ENCODE results near the gene CMTR1.

DNA sequence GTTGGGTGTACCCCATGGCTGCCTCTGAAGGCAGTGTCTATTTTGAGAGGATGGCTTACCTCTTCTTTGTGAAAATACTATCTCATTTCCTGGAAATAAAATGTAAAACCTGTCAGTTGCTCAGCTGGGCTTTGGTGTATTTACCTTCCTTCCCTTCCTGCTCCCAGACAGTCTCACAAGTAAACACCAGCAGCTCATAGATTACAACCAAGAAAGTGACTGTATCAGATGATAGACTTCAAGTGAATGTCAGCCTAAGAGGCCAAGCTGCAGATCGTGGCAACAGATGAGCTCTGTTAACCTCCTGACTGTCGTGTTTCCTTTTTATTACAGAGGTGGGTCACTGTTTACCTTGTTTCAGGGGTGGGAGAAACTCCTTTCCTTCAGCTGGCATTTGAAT lies 41.9 kb upstream of the CMTR1 start:
- TF ChIP-seq CTCF (IDR thresholded peaks at IDR 0.05 in 8 of 11, conservative IDR thresholded peaks at IDR 0.05 in 3 of 11) (no peak), POLR2A (IDR thresholded peaks at IDR 0.05) (no peak), POLR2AphosphoS5 (IDR thresholded peaks at IDR 0.05) (no peak)

Data from spleen (tissue), 7 donors.